GM12872 (cell line): ENCODE results near the gene BLZF1.

Experiments
- CTCF ChIP-seq: IDR thresholded peaks from 3 replicates; pipeline ENCODE4 v1.5.1; 2011; ENCODE audit warnings: low read depth, mild to moderate bottlenecking, low read length, moderate library complexity; ENCODE audit not compliant: insufficient read depth

BLZF1 gene

GRCh38 chr1:169326956-169327268 is 41.1 kb upstream of the BLZF1 start:
- no peak for TF ChIP-seq CTCF

GRCh38 chr1:169327875-169328274 is 40.1 kb upstream of the BLZF1 start:
- no peak for TF ChIP-seq CTCF

- TF ChIP-seq CTCF, result no peak
These were observed 38.6 kb upstream of the BLZF1 start for GRCh38 chr1:169329383-169329782.

- no peak for TF ChIP-seq CTCF
These were observed 37.1 kb upstream of the BLZF1 start for GRCh38 chr1:169330927-169331326.

- no peak for TF ChIP-seq CTCF
These were observed 29.4 kb upstream of the BLZF1 start for GRCh38 chr1:169338617-169339016.

GRCh38 chr1:169339773-169340172 is 28.2 kb upstream of the BLZF1 start:
- TF ChIP-seq CTCF, result no peak

GRCh38 chr1:169340882-169341281 is 27.1 kb upstream of the BLZF1 start:
- no peak for TF ChIP-seq CTCF

GRCh38 chr1:169345511-169345910 is 22.5 kb upstream of the BLZF1 start:
- TF ChIP-seq CTCF, result no peak
